AG10803 (cell line): Measurements from ENCODE around the gene TRABD.

Source experiments
- DNase-seq: peaks from one replicate; pipeline ENCODE4 v3.0.0; 2010; ENCODE audit warnings: low read depth
- H3K4me3 ChIP-seq: 2 replicates; pipeline ENCODE4 v1.5.1; 2011; ENCODE audit warnings: mild to moderate bottlenecking, low read length, control low read depth
- TF ChIP-seq, protein P1 (sequence below): conservative IDR thresholded peaks from 2 replicates; pipeline ENCODE4 v1.5.1; 2011; ENCODE audit warnings: mild to moderate bottlenecking, low read length, control low read depth, inconsistent platforms

Gene TRABD

DNA sequence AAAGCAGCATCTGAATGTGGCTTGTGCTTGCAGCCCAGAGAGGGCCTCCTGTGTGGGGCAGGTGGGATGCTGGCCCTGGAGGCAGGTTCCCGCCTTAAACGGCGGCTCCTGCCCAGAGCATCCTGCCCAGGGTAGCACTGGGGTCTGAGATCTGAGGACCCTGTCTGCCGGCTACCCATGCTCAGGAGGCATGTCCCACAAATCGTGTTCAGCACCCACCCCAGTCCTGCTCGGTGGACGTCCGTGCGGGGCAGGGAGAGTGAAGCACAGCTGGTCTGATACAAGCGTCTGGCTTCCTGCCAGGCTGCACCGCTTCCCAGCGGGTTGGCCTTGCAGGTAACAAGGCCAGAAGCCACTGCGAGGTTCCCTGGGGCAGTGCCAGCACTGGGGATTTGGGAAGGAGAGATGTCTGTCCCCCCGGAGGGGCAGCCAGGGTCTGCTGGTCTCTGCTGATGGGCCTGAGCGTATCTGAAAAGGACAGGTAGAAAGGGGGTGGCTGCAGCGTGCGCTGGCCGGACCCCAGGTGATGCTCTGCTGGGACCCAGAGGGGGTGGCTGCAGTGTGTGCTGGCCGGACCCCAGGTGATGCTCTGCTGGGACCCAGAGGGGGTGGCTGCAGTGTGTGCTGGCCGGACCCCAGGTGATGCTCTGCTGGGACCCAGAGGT, 3.6 kb downstream of the TRABD start:
- TF ChIP-seq, protein P1, sequence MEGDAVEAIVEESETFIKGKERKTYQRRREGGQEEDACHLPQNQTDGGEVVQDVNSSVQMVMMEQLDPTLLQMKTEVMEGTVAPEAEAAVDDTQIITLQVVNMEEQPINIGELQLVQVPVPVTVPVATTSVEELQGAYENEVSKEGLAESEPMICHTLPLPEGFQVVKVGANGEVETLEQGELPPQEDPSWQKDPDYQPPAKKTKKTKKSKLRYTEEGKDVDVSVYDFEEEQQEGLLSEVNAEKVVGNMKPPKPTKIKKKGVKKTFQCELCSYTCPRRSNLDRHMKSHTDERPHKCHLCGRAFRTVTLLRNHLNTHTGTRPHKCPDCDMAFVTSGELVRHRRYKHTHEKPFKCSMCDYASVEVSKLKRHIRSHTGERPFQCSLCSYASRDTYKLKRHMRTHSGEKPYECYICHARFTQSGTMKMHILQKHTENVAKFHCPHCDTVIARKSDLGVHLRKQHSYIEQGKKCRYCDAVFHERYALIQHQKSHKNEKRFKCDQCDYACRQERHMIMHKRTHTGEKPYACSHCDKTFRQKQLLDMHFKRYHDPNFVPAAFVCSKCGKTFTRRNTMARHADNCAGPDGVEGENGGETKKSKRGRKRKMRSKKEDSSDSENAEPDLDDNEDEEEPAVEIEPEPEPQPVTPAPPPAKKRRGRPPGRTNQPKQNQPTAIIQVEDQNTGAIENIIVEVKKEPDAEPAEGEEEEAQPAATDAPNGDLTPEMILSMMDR, result no peak
- no peak for DNase-seq
- no peak overlapping the region for H3K4me3 ChIP-seq

DNA sequence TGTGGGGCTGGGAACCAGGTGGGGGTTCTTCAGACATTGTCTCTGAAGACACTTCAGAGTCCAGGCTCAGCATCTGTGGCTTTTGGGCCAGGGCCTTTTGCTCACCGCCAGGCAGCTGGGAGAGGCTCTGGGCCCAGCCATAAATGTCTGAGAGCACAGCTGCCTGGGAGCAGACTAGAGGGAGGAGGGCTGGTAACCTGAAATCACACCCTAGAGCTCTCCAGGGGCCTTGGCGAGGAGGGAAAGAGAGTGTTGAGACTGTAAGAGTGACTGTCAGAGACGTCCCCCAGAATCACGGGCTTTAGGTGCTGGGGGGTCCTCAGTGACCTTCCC, 4.1 kb downstream of the TRABD start:
- peak; percentile 19 for DNase-seq
- TF ChIP-seq, protein P1, result no peak
- H3K4me3 ChIP-seq, result peak overlapping the region; percentile 56

DNA sequence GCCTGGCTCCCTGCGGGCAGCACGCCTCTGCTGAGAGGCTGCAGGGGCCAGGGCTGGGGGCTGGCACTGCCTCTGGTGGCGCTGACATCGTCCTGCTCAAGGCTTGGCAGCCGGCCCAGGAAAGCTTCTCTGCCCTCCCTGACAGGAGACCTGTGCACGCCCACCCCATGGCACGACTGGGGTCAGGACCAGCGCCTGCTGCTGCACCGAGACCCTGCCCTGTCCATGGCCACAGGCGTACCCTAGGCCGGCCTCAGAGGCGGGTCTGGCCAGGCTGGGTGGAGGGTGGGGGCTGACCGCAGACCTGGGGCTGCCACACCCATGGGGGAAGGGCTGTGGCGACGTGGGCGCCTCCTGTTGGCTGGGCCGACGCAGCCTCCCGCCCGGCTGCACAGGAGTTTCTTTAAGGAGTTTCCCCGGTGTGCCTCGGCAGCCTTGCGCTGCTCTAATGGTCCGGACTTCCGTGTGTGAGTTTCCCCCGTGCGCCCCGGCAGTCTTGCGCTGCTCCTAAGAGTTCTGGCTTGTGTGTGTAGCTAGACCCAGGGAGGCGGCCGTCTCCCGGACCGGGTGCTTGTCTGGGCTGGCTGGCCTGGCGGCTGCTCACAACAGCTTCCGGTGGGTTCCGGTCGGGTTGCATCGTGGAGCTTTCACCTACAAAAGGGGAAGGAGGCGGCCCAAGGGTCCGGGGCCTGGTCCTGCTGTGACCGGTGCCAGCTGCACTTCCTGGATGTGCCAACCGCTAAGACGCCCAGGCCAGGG, 4.6 kb downstream of the TRABD start:
- TF ChIP-seq, protein P1, result peak; percentile 45
- peak; percentile 49 for DNase-seq
- H3K4me3 ChIP-seq, result peak overlapping the region; percentile 56

DNA sequence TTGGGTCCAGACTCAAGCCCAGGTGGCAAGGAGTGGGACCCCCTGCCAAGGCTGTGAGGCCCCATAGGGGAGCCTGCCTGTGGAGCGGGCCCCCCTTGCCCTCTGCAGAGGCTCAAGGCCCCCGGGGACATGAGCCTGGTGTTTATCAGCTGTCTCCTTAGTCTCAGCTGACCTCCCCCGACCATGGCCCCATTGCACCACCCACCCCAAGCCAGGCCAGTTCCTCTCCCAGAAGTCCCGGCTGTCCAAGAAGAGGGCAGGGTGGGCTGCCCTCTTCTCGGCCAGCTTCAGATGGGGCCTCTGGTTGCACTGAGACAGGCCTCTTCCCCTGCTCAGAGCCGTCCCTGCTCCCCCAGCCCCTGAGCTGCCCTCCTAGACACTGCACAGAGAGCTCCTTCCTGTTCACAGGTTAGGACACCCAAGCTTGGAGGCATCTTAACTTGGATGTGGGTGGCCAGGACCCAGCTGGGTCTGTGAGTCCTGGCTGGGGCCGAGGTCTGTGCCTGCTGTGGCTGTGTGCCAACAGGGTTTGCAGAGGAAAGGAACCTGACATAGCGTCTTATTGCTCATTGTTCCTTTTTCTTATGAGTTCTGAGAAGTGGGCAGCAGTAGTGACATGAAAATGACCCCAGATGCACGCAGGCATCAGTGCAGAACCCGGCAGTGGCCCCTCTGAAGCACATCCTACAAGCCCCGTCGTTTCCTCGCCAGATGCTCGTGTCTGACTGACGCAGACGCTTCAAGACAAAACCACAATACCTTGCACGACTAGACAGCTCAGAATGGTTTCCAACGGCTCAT, 5.4 kb downstream of the TRABD start:
- H3K4me3 ChIP-seq, result peak overlapping the region; percentile 56
- DNase-seq, result no peak
- TF ChIP-seq, protein P1, result no peak

DNA sequence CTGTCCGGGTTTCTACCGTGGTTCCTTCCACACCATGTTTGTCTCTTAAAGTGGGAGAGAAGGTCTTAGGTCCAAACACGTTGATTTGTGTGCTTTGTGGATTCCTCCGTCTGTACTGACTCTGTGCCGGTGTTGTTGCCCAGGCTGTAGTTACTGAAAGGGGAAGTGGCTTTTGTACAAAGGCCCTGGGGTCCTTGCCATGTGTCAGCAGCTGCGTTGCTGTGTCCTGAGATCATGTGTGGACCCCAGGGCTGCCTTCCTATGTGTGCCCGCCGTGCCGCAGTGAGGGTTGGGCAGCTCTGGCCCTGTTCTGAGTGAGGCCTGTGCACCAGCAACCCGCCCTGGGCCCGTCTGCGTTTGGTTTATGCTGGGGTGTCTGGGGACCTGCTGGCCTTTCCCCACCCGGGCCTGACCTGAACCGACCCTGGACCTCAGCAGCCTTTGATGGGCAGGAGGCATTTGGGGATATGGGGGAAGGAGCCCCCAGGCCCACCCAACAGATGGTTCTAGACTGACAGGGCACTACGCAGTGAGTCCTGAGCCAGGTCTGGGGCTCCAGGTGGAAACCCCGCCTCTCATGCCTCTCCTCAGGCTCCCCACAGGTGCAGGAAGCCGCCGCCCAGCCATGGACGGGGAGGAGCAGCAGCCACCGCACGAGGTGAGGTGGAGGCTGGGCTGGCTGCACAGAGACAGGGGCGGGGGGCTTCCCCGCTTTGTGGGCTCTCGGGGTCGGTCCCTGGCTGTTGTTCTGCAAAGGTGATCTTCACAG, 6.9 kb downstream of the TRABD start:
- no peak overlapping the region for H3K4me3 ChIP-seq
- TF ChIP-seq, protein P1, result no peak
- DNase-seq, result no peak

DNA sequence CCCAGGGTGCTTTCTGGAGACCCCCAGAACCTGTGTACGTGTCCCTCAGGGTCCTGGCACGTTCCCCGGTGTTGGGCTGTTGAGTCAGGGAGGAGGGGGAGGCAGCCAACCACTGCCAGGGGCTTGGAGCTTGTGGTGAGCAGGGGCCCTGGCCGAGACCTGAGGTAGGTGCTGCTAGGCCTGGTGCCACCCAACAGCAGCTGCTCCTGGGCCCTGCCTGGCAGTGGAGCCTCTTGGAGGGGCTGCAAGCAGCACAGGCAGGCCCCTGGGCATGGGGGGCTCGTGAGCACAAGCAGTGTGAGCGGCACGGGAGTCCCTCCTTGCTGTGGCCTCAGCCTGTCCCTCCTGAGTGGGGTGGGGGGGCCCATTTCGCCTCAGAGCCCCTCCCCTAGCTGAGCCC, 7.9 kb downstream of the TRABD start:
- TF ChIP-seq, protein P1, result no peak
- no peak overlapping the region for H3K4me3 ChIP-seq
- DNase-seq, result no peak
